ENCODE results near the gene GPR35. TPM values are rescaled to one million over a fixed set of nuclear protein-coding genes. Genes with fewer than 3 reads are reported as not detected.
A peak's percentile ranks its signal among the peaks of the same experiment; 100 is the strongest.
"Not testable (repeated sequence)": the region's sequence is repeated elsewhere in the genome, so short reads cannot be mapped to it uniquely, and the experiment has no call there.

GPR35 gene
- total RNA-seq, 2 experiments from 2014 or later = 2.5 to 2.6 TPM

- no peaks in the 10 kb centered on the region for H3K27me3 Mint-ChIP-seq (ENCODE audit: low read depth)
- H3K36me3 Mint-ChIP-seq (ENCODE audit: low read depth) = peaks cover 1% of the 10 kb centered on the region
- peaks cover 13% of the 10 kb centered on the region for H3K4me1 Mint-ChIP-seq (ENCODE audit: low read depth)
- CTCF ChIA-PET = no interaction called here
- no peak overlapping the region for H3K4me3 Mint-ChIP-seq
- H3K9me3 Mint-ChIP-seq = no peaks in the 10 kb centered on the region
- DNase-seq = no peak
- H3K27ac Mint-ChIP-seq = no peak overlapping the region
- intact Hi-C loops (cut with micrococcal nuclease) = no loop called here
Measured at GRCh38 chr2:240611601-240612210, 13.6 kb upstream of the GPR35 start.

GRCh38 chr2:240613781-240614180 is 11.5 kb upstream of the GPR35 start:
- Mint-ChIP-seq H3K4me3 (no peak overlapping the region), H3K36me3 (ENCODE audit: low read depth) (peaks cover 4% of the 10 kb centered on the region), H3K27me3 (ENCODE audit: low read depth) (no peaks in the 10 kb centered on the region), H3K4me1 (ENCODE audit: low read depth) (peaks cover 13% of the 10 kb centered on the region), H3K9me3 (peaks cover 4% of the 10 kb centered on the region), H3K27ac (no peak overlapping the region)
- DNase-seq = no peak
- intact Hi-C loops (cut with micrococcal nuclease) = no loop called here
- CTCF ChIA-PET = no interaction called here

- Mint-ChIP-seq H3K9me3 (peaks cover 4% of the 10 kb centered on the region), H3K4me3 (no peak overlapping the region), H3K27me3 (ENCODE audit: low read depth) (no peaks in the 10 kb centered on the region), H3K36me3 (ENCODE audit: low read depth) (peaks cover 5% of the 10 kb centered on the region), H3K4me1 (ENCODE audit: low read depth) (peaks cover 10% of the 10 kb centered on the region), H3K27ac (no peak overlapping the region)
- intact Hi-C loops (cut with micrococcal nuclease) = no loop called here
- CTCF ChIA-PET = no interaction called here
- DNase-seq = no peak
Measured at GRCh38 chr2:240614391-240614790, 10.9 kb upstream of the GPR35 start.

- Mint-ChIP-seq H3K9me3 (peaks cover 4% of the 10 kb centered on the region), H3K27ac (no peak overlapping the region), H3K4me3 (no peak overlapping the region), H3K27me3 (ENCODE audit: low read depth) (no peaks in the 10 kb centered on the region), H3K4me1 (ENCODE audit: low read depth) (peaks cover 15% of the 10 kb centered on the region), H3K36me3 (ENCODE audit: low read depth) (peaks cover 5% of the 10 kb centered on the region)
- CTCF ChIA-PET = no interaction called here
- intact Hi-C loops (cut with micrococcal nuclease) = no loop called here
- DNase-seq = no peak
Measured at GRCh38 chr2:240615396-240615795, 9.9 kb upstream of the GPR35 start.

- Mint-ChIP-seq H3K27me3 (ENCODE audit: low read depth) (no peaks in the 10 kb centered on the region), H3K27ac (no peak overlapping the region), H3K36me3 (ENCODE audit: low read depth) (peaks cover 5% of the 10 kb centered on the region), H3K4me3 (no peak overlapping the region), H3K4me1 (ENCODE audit: low read depth) (peaks cover 18% of the 10 kb centered on the region), H3K9me3 (peaks cover 4% of the 10 kb centered on the region)
- peak; percentile 3 for DNase-seq
- intact Hi-C loops (cut with micrococcal nuclease) = no loop called here
- CTCF ChIA-PET = interaction anchor here (1.0 kb wide), 1 partner anchor 225 kb away, joined by 3 read pairs; no protein-coding TSS in a partner anchor
Measured at GRCh38 chr2:240615820-240616547, 9.3 kb upstream of the GPR35 start.

GRCh38 chr2:240616860-240617666 is 8.2 kb upstream of the GPR35 start:
- H3K27me3 Mint-ChIP-seq (ENCODE audit: low read depth); H3K36me3 Mint-ChIP-seq (ENCODE audit: low read depth); H3K4me3 Mint-ChIP-seq; H3K27ac Mint-ChIP-seq; intact Hi-C loops (cut with micrococcal nuclease); H3K9me3 Mint-ChIP-seq: not testable (repeated sequence)
- DNase-seq = peak; percentile 47
- CTCF ChIA-PET = interaction anchor here (0.8 to 1.0 kb wide), 3 partner anchors 88 to 223 kb away, joined by 3 to 4 read pairs (median 3); no protein-coding TSS in a partner anchor
- peaks cover 19% of the 10 kb centered on the region for H3K4me1 Mint-ChIP-seq (ENCODE audit: low read depth)

GRCh38 chr2:240618776-240619175 is 6.5 kb upstream of the GPR35 start:
- Mint-ChIP-seq H3K9me3 (peaks cover 4% of the 10 kb centered on the region), H3K27me3 (ENCODE audit: low read depth) (no peaks in the 10 kb centered on the region), H3K4me3 (no peak overlapping the region), H3K4me1 (ENCODE audit: low read depth) (peaks cover 28% of the 10 kb centered on the region), H3K27ac (no peak overlapping the region), H3K36me3 (ENCODE audit: low read depth) (peaks cover 4% of the 10 kb centered on the region)
- CTCF ChIA-PET = no interaction called here
- DNase-seq = peak; percentile 1
- intact Hi-C loops (cut with micrococcal nuclease) = no loop called here

GRCh38 chr2:240619506-240620148 is 5.7 kb upstream of the GPR35 start:
- Mint-ChIP-seq H3K4me3 (no peak overlapping the region), H3K9me3 (peaks cover 4% of the 10 kb centered on the region), H3K27me3 (ENCODE audit: low read depth) (no peaks in the 10 kb centered on the region), H3K27ac (peak overlapping the region; percentile 36), H3K36me3 (ENCODE audit: low read depth) (peaks cover 4% of the 10 kb centered on the region), H3K4me1 (ENCODE audit: low read depth) (peaks cover 33% of the 10 kb centered on the region)
- DNase-seq = peak; percentile 25
- CTCF ChIA-PET = no interaction called here
- intact Hi-C loops (cut with micrococcal nuclease) = loop anchor here (10.0 kb wide), 1 partner anchor 105 kb away; no protein-coding TSS in a partner anchor

- Mint-ChIP-seq H3K9me3 (peaks cover 4% of the 10 kb centered on the region), H3K4me3 (no peak overlapping the region), H3K4me1 (ENCODE audit: low read depth) (peaks cover 39% of the 10 kb centered on the region), H3K36me3 (ENCODE audit: low read depth) (peaks cover 4% of the 10 kb centered on the region), H3K27me3 (ENCODE audit: low read depth) (no peaks in the 10 kb centered on the region), H3K27ac (no peak overlapping the region)
- intact Hi-C loops (cut with micrococcal nuclease) = loop anchor here (10.0 kb wide), 1 partner anchor 105 kb away; no protein-coding TSS in a partner anchor
- DNase-seq = peak; percentile 3
- CTCF ChIA-PET = no interaction called here
Measured at GRCh38 chr2:240620149-240620731, 5.0 kb upstream of the GPR35 start.

- intact Hi-C loops (cut with micrococcal nuclease) = loop anchor here (1.0 to 10.0 kb wide), 4 partner anchors 35 to 106 kb away; partner anchors contain the start of gene CAPN10
- peaks cover 4% of the 10 kb centered on the region for H3K9me3 Mint-ChIP-seq
- H3K27ac Mint-ChIP-seq = peak overlapping the region; percentile 91
- DNase-seq = peak; percentile 18
- H3K4me3 Mint-ChIP-seq = no peak overlapping the region
- H3K27me3 Mint-ChIP-seq (ENCODE audit: low read depth) = no peaks in the 10 kb centered on the region
- peaks cover 4% of the 10 kb centered on the region for H3K36me3 Mint-ChIP-seq (ENCODE audit: low read depth)
- H3K4me1 Mint-ChIP-seq (ENCODE audit: low read depth) = peaks cover 46% of the 10 kb centered on the region
- CTCF ChIA-PET = interaction anchor here (0.9 kb wide), 1 partner anchor 117 kb away, joined by 3 read pairs; no protein-coding TSS in a partner anchor
Measured at GRCh38 chr2:240620859-240621258, 4.4 kb upstream of the GPR35 start.

GRCh38 chr2:240622060-240622411 is 3.2 kb upstream of the GPR35 start:
- peaks cover 54% of the 10 kb centered on the region for H3K4me1 Mint-ChIP-seq (ENCODE audit: low read depth)
- peaks cover 4% of the 10 kb centered on the region for H3K36me3 Mint-ChIP-seq (ENCODE audit: low read depth)
- H3K27ac Mint-ChIP-seq = peak overlapping the region; percentile 91
- peak; percentile 5 for DNase-seq
- peaks cover 4% of the 10 kb centered on the region for H3K9me3 Mint-ChIP-seq
- intact Hi-C loops (cut with micrococcal nuclease) = loop anchor here (10.0 kb wide), 1 partner anchor 107 kb away; no protein-coding TSS in a partner anchor
- CTCF ChIA-PET = interaction anchor here (0.6 to 1.2 kb wide), 3 partner anchors 58 to 108 kb away, joined by 3 to 7 read pairs (median 6); no protein-coding TSS in a partner anchor
- H3K4me3 Mint-ChIP-seq = peak overlapping the region; percentile 18
- H3K27me3 Mint-ChIP-seq (ENCODE audit: low read depth) = no peaks in the 10 kb centered on the region

All from activated naive CD4-positive, alpha-beta T cell treated with anti-CD3 and anti-CD28 coated beads for 36 hours (primary cell).